Measurements from ENCODE around the gene PDXP. TPM values are rescaled to one million over a fixed set of nuclear protein-coding genes. Genes with fewer than 3 reads are reported as not detected.
A peak's percentile ranks its signal among the peaks of the same experiment; 100 is the strongest.

The PDXP gene
- total RNA-seq, 1 donor from 2014 or later, result 88.1 TPM

DNA sequence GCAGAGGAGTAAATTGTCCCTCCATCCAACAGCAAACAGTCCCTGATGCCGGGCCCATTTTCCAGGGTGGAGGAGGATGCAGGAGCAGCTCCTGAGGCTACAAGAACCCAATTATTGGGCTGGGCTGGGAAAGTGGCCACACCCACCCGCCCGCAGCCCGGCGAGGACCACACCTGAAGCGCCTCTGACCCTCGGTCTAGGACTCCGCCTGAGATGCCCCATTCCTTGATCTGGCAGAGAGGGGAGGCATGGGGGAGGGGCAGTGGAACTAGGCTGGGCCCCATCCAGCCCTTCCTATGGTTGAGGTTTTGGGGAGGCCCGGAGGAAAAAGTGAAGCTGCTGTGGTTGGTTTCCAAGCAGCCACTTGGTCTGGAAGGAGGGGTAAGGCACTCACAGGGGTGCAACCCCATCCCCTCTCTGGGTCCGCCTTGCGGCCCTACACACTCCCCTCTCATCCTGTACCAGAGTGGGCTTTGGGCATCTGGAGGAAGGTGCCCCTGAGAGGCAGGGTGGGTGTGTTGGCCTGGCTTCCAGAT lies 14.5 kb downstream of the PDXP start:
- Mint-ChIP-seq H3K4me3 (ENCODE audit: unreplicated experiment) (no peak overlapping the region), H3K27me3 (ENCODE audit: unreplicated experiment) (peaks cover 5% of the 10 kb centered on the region), H3K9me3 (ENCODE audit: unreplicated experiment) (peaks cover 5% of the 10 kb centered on the region), H3K36me3 (ENCODE audit: unreplicated experiment) (no peaks in the 10 kb centered on the region), H3K4me1 (ENCODE audit: low read depth, unreplicated experiment) (peaks cover 2% of the 10 kb centered on the region), H3K27ac (ENCODE audit: unreplicated experiment) (no peak overlapping the region)
- no peak for DNase-seq
- TF ChIP-seq, protein P1, sequence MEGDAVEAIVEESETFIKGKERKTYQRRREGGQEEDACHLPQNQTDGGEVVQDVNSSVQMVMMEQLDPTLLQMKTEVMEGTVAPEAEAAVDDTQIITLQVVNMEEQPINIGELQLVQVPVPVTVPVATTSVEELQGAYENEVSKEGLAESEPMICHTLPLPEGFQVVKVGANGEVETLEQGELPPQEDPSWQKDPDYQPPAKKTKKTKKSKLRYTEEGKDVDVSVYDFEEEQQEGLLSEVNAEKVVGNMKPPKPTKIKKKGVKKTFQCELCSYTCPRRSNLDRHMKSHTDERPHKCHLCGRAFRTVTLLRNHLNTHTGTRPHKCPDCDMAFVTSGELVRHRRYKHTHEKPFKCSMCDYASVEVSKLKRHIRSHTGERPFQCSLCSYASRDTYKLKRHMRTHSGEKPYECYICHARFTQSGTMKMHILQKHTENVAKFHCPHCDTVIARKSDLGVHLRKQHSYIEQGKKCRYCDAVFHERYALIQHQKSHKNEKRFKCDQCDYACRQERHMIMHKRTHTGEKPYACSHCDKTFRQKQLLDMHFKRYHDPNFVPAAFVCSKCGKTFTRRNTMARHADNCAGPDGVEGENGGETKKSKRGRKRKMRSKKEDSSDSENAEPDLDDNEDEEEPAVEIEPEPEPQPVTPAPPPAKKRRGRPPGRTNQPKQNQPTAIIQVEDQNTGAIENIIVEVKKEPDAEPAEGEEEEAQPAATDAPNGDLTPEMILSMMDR (IDR thresholded peaks at IDR 0.05; ENCODE audit: partially characterized antibody, unreplicated experiment), result no peak

DNA sequence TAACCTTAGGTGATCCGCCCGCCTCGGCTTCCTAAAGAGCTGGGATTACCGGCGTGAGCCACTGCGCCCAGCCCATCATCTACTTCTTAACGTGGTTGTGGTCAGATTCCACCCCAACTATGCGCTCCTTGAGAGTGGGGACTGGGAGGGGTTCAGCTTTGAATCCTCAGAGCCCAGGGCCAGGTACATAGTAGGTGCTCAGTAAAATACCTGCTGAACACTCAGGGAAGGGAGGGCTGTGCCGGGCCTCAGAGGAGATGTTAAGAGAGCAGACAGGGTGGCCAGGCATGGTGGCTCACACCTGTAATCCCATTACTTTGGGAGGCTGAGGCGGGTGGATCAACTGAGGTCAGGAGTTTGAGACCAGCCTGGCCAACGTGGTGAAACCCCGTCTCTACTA lies 15.7 kb downstream of the PDXP start:
- H3K27me3 Mint-ChIP-seq (ENCODE audit: unreplicated experiment), result peaks cover 5% of the 10 kb centered on the region
- peaks cover 5% of the 10 kb centered on the region for H3K9me3 Mint-ChIP-seq (ENCODE audit: unreplicated experiment)
- H3K27ac Mint-ChIP-seq (ENCODE audit: unreplicated experiment), result no peak overlapping the region
- no peak for DNase-seq
- TF ChIP-seq, protein P1 (IDR thresholded peaks at IDR 0.05; ENCODE audit: partially characterized antibody, unreplicated experiment), result no peak
- no peak overlapping the region for H3K4me3 Mint-ChIP-seq (ENCODE audit: unreplicated experiment)
- H3K36me3 Mint-ChIP-seq (ENCODE audit: unreplicated experiment), result no peaks in the 10 kb centered on the region
- peaks cover 2% of the 10 kb centered on the region for H3K4me1 Mint-ChIP-seq (ENCODE audit: low read depth, unreplicated experiment)

DNA sequence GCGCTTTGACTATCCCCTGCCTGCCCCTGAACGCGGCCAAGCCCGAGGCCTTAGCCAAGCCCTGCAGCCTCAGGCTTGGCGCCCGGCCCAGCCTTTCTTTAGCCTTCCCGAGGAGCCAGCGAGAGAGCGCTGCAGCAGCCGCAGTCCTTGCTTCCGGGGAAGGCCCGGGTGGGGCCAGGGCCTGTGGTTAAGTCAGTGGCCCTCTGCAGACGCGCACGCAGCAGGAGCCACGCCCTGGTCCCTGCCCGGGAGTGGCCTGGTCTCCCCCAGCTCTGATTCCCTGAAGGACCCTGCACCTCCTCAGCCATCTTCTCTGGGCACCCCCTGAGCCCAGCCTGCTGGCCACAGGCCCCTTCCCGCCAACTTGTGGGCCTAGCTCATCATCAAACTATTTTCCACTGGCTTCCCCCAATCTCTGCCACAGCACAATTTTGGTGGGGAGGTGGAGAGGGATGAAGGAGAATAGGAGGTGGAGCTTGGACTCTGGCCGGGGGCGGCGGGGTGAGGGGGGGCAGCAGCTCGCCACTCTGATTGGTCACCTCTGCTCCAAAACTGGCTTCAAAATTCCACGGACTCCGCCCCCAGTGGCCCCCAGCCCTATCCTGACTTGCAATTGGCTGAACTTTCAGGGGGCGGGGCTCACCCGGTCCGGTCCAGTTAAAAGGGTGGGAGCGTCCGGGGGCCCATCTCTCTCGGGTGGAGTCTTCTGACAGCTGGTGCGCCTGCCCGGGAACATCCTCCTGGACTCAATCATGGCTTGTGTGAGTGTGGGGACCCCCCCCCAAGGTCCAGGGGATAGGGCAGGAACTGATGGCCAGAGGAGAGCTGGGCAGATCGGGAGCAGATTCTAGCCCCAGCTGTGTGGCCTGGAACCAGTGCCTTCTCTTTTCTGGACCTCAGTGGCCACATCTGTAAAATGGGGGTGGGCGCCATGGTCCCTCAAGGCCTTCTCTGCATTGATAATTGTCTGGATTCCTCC lies 16.7 kb downstream of the PDXP start, which contains the start of gene LGALS1:
TSS of gene LGALS1 (plus strand) at position 686 of the 979 bp plus-strand sequence. CDS start at position 753, 67 bp downstream.
- Mint-ChIP-seq H3K9me3 (ENCODE audit: unreplicated experiment) (peaks cover 4% of the 10 kb centered on the region), H3K27ac (ENCODE audit: unreplicated experiment) (peak within 1 kb of the TSS; percentile 56), H3K36me3 (ENCODE audit: unreplicated experiment) (no peaks in the 10 kb centered on the region), H3K4me1 (ENCODE audit: low read depth, unreplicated experiment) (peaks cover 2% of the 10 kb centered on the region), H3K4me3 (ENCODE audit: unreplicated experiment) (peak within 1 kb of the TSS; percentile 82), H3K27me3 (ENCODE audit: unreplicated experiment) (peaks cover 7% of the 10 kb centered on the region)
- DNase-seq, result peak; percentile 41
- TF ChIP-seq, protein P1 (IDR thresholded peaks at IDR 0.05; ENCODE audit: partially characterized antibody, unreplicated experiment), result no peak

DNA sequence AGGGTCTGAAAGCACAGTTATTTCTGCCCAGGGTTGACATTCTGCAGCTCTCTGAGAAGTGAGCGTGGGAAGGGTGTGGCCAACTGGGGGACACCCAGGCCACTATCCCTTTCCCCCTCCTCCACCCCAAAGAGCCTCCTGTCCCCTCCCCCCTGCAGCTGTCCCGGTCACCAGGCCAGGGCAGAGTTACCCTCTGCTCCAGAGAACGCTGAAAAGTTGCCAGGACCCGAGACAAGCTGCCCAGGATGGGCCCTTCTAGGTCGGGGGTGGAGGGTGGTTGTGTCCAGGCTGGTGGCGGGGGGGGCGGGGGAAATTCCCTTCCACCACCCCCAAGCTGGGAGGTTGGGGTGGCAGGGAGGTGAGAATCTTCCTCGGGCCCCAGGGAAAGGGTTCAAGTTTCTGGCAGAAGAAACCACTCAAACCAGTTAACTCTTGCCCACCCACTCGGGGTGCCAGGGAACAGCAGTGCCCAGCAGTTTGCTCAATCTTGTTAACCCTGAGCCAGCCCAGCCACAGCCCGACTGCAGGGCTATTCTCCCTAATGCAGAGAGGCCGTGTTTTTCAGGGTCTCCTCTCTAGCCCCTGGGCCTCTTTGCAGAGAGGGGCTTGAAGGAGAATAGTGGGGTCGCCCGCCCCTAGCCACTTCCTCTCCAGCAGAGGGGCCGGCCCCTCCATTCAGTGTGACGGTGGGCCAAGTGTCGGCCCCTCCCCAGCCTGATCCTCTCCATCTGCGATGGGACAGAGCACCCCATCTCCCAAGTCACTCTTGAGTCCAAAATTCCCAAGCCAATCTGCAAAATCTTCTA lies 17.6 kb downstream of the PDXP start:
- peak overlapping the region; percentile 82 for H3K4me3 Mint-ChIP-seq (ENCODE audit: unreplicated experiment)
- TF ChIP-seq, protein P1 (IDR thresholded peaks at IDR 0.05; ENCODE audit: partially characterized antibody, unreplicated experiment), result no peak
- H3K36me3 Mint-ChIP-seq (ENCODE audit: unreplicated experiment), result no peaks in the 10 kb centered on the region
- H3K27me3 Mint-ChIP-seq (ENCODE audit: unreplicated experiment), result peaks cover 7% of the 10 kb centered on the region
- DNase-seq, result no peak
- H3K4me1 Mint-ChIP-seq (ENCODE audit: low read depth, unreplicated experiment), result peaks cover 2% of the 10 kb centered on the region
- H3K9me3 Mint-ChIP-seq (ENCODE audit: unreplicated experiment), result peaks cover 4% of the 10 kb centered on the region
- H3K27ac Mint-ChIP-seq (ENCODE audit: unreplicated experiment), result peak overlapping the region; percentile 56
